ENCODE data around the gene FIBP.

DNA sequence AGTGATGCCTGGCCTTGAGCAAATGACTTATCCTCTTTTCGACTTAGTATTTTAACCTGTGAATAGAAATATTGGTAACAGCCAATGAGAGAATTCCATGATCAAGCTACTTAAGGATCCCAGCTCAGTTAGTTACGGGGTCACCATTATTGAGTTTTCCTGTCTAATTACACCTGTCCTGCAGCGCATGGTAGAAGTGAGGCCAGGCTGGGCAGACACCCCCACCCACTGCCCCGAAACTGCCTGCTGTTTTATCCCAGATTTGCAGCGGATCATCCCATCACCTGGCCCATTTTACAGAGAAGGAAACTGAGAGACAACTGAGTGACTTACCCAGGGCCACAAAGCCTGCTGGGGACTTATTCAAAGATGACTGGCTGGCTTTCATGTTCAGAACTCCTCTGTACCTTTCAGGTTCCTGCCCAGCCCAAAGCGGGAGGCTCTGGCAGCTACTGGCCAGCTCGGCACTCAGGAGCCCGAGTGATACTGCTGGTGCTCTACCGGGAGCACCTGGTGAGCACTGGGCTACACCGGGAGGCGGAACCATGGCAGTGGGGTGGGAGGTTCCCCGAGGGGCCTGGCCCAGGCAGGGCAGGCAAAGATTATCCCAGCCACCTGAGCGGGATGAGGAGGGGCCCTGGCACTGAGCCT is 26.6 kb downstream of the FIBP start:
- TF ChIP-seq, protein P1, sequence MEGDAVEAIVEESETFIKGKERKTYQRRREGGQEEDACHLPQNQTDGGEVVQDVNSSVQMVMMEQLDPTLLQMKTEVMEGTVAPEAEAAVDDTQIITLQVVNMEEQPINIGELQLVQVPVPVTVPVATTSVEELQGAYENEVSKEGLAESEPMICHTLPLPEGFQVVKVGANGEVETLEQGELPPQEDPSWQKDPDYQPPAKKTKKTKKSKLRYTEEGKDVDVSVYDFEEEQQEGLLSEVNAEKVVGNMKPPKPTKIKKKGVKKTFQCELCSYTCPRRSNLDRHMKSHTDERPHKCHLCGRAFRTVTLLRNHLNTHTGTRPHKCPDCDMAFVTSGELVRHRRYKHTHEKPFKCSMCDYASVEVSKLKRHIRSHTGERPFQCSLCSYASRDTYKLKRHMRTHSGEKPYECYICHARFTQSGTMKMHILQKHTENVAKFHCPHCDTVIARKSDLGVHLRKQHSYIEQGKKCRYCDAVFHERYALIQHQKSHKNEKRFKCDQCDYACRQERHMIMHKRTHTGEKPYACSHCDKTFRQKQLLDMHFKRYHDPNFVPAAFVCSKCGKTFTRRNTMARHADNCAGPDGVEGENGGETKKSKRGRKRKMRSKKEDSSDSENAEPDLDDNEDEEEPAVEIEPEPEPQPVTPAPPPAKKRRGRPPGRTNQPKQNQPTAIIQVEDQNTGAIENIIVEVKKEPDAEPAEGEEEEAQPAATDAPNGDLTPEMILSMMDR (IDR thresholded peaks at IDR 0.05 in 4 of 5, conservative IDR thresholded peaks at IDR 0.05 in 1 of 5): no peak
- no peak for TF ChIP-seq POLR2A (IDR thresholded peaks at IDR 0.05)
